ENCODE measurements around the gene ITGB5. TPM values are rescaled to one million over a fixed set of nuclear protein-coding genes. Genes with fewer than 3 reads are reported as not detected.

ITGB5 gene
- total and polyA plus RNA-seq, 2 donors (not counting 1 experiment from before 2014, with no cell fraction given), result 99.7 to 196 TPM

DNA sequence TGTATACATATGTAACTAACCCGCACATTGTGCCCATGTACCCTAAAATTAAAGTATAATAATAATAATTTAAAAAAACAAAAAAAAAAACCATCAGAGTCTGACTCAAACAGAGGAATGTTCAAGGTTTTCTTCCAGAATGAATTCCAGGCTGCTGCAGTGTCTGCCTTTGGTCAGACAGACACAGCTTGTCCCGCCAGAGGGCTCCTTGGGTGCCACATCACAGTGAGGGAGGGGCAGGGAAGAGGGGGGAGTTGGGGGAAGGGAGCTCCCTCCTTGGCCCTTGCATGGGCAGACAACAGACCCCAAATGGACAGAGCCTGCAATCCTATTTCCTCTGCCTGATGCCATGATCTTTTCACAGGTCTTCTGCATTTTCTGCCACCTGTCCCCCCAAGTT lies 36.5 kb downstream of the ITGB5 start:
- H3K27me3 ChIP-seq (ENCODE audit: control insufficient read depth, insufficient read depth, low read length), result no peaks in the 10 kb centered on the region
- H3K27ac ChIP-seq (ENCODE audit: insufficient read depth, low read length), result no peak overlapping the region
- TF ChIP-seq EZH2 (IDR thresholded peaks at IDR 0.05; ENCODE audit: low read length, missing control alignments), result no peak
- TF ChIP-seq CTCF (conservative IDR thresholded peaks at IDR 0.05 in 1 of 2, IDR thresholded peaks at IDR 0.05 in 1 of 2; ENCODE audit: low read depth in 1 of 2, low read length in 2 of 2), result peak in 1 of 2 donors; percentile 3
- H2AFZ ChIP-seq (ENCODE audit: low read length), result no peak overlapping the region
- H3K36me3 ChIP-seq (ENCODE audit: control insufficient read depth, insufficient read depth, low read length), result no peaks in the 10 kb centered on the region
- H3K79me2 ChIP-seq (ENCODE audit: control insufficient read depth, insufficient read depth, low read length), result no peaks in the 10 kb centered on the region
- H3K9me3 ChIP-seq (ENCODE audit: control insufficient read depth, insufficient read depth, low read depth, low read length), result no peaks in the 10 kb centered on the region
- H4K20me1 ChIP-seq (ENCODE audit: control insufficient read depth, extremely low read depth, insufficient read depth, low read length), result no peaks in the 10 kb centered on the region
- H3K9ac ChIP-seq (ENCODE audit: insufficient read depth, low read length), result no peak overlapping the region
- no peak overlapping the region for H3K4me3 ChIP-seq (replicated peaks in 1 of 4; ENCODE audit: control extremely low read depth in 1 of 4, insufficient read depth in 1 of 4, low read depth in 3 of 4, low read length in 4 of 4)
- DNase-seq (ENCODE audit: low read depth in 2 of 2), result peak in 1 of 2 donors; percentile 86
- H3K4me1 ChIP-seq (ENCODE audit: control insufficient read depth, extremely low read depth, insufficient read depth, low read length), result peaks cover 10% of the 10 kb centered on the region
- no peak overlapping the region for H3K4me2 ChIP-seq (ENCODE audit: extremely low read depth, insufficient read depth, low read length)

- no peak overlapping the region for H3K4me3 ChIP-seq (replicated peaks in 1 of 4; ENCODE audit: control extremely low read depth in 1 of 4, insufficient read depth in 1 of 4, low read depth in 3 of 4, low read length in 4 of 4)
- peaks cover 11% of the 10 kb centered on the region for H3K4me1 ChIP-seq (ENCODE audit: control insufficient read depth, extremely low read depth, insufficient read depth, low read length)
These were observed 37.0 kb downstream of the ITGB5 start for GRCh38 chr3:124850212-124850611.

GRCh38 chr3:124848300-124848699 lies 38.9 kb downstream of the ITGB5 start:
- no peak for TF ChIP-seq EZH2 (IDR thresholded peaks at IDR 0.05; ENCODE audit: low read length, missing control alignments)
- no peak for TF ChIP-seq CTCF (conservative IDR thresholded peaks at IDR 0.05 in 1 of 2, IDR thresholded peaks at IDR 0.05 in 1 of 2; ENCODE audit: low read depth in 1 of 2, low read length in 2 of 2)
- DNase-seq (ENCODE audit: low read depth in 2 of 2), result no peak

More at GRCh38 chr3:124850212-124850611, 37.0 kb downstream of the ITGB5 start:
- no peaks in the 10 kb centered on the region for H3K27me3 ChIP-seq (ENCODE audit: control insufficient read depth, insufficient read depth, low read length)
- no peaks in the 10 kb centered on the region for H3K79me2 ChIP-seq (ENCODE audit: control insufficient read depth, insufficient read depth, low read length)
- H4K20me1 ChIP-seq (ENCODE audit: control insufficient read depth, extremely low read depth, insufficient read depth, low read length), result no peaks in the 10 kb centered on the region
- TF ChIP-seq EZH2 (IDR thresholded peaks at IDR 0.05; ENCODE audit: low read length, missing control alignments), result no peak
- no peak for TF ChIP-seq CTCF (conservative IDR thresholded peaks at IDR 0.05 in 1 of 2, IDR thresholded peaks at IDR 0.05 in 1 of 2; ENCODE audit: low read depth in 1 of 2, low read length in 2 of 2)
- no peak overlapping the region for H2AFZ ChIP-seq (ENCODE audit: low read length)
- no peak overlapping the region for H3K27ac ChIP-seq (ENCODE audit: insufficient read depth, low read length)
- no peaks in the 10 kb centered on the region for H3K9me3 ChIP-seq (ENCODE audit: control insufficient read depth, insufficient read depth, low read depth, low read length)
- peak in 1 of 2 donors; percentile 52 for DNase-seq (ENCODE audit: low read depth in 2 of 2)
- no peak overlapping the region for H3K9ac ChIP-seq (ENCODE audit: insufficient read depth, low read length)
- H3K36me3 ChIP-seq (ENCODE audit: control insufficient read depth, insufficient read depth, low read length), result no peaks in the 10 kb centered on the region
- H3K4me2 ChIP-seq (ENCODE audit: extremely low read depth, insufficient read depth, low read length), result no peak overlapping the region

More at GRCh38 chr3:124848300-124848699, 38.9 kb downstream of the ITGB5 start:
- H3K9ac ChIP-seq (ENCODE audit: insufficient read depth, low read length), result no peak overlapping the region
- no peak overlapping the region for H3K27ac ChIP-seq (ENCODE audit: insufficient read depth, low read length)
- H3K4me1 ChIP-seq (ENCODE audit: control insufficient read depth, extremely low read depth, insufficient read depth, low read length), result peaks cover 15% of the 10 kb centered on the region
- H3K4me2 ChIP-seq (ENCODE audit: extremely low read depth, insufficient read depth, low read length), result no peak overlapping the region
- no peak overlapping the region for H3K4me3 ChIP-seq (replicated peaks in 1 of 4; ENCODE audit: control extremely low read depth in 1 of 4, insufficient read depth in 1 of 4, low read depth in 3 of 4, low read length in 4 of 4)
- H4K20me1 ChIP-seq (ENCODE audit: control insufficient read depth, extremely low read depth, insufficient read depth, low read length), result no peaks in the 10 kb centered on the region
- no peaks in the 10 kb centered on the region for H3K27me3 ChIP-seq (ENCODE audit: control insufficient read depth, insufficient read depth, low read length)
- H2AFZ ChIP-seq (ENCODE audit: low read length), result no peak overlapping the region
- no peaks in the 10 kb centered on the region for H3K9me3 ChIP-seq (ENCODE audit: control insufficient read depth, insufficient read depth, low read depth, low read length)
- no peaks in the 10 kb centered on the region for H3K36me3 ChIP-seq (ENCODE audit: control insufficient read depth, insufficient read depth, low read length)
- H3K79me2 ChIP-seq (ENCODE audit: control insufficient read depth, insufficient read depth, low read length), result no peaks in the 10 kb centered on the region

All from fibroblast of lung (primary cell).